Activated CD4-positive, alpha-beta T cell treated with anti-CD3 and anti-CD28 coated beads, Interleukin-2, amount 50 U/mL, for 16 hours (primary cell): Measurements from ENCODE around the gene YWHAE.
A peak's percentile ranks its signal among the peaks of the same experiment; 100 is the strongest.
"Not testable (repeated sequence)": the region's sequence is repeated elsewhere in the genome, so short reads cannot be mapped to it uniquely, and the experiment has no call there.

Source experiments
- DNase-seq: peaks from one replicate; pipeline ENCODE4 v3.0.0-alpha.2; 2020

The YWHAE gene

GRCh38 chr17:1412185-1413110, 12.4 kb upstream of the YWHAE start:
- no peak for DNase-seq

GRCh38 chr17:1402262-1402586, 2.2 kb upstream of the YWHAE start:
- no peak for DNase-seq

- DNase-seq, result peak; percentile 49
These were observed 917 bp downstream of the YWHAE start for GRCh38 chr17:1398931-1399678.

GRCh38 chr17:1398028-1398427, 2.0 kb downstream of the YWHAE start:
- DNase-seq, result no peak

- DNase-seq, result not testable (repeated sequence)
These were observed 4.0 kb downstream of the YWHAE start for GRCh38 chr17:1395876-1396665.

GRCh38 chr17:1391577-1391976, 8.4 kb downstream of the YWHAE start:
- DNase-seq, result no peak

- DNase-seq, result no peak
These were observed 9.3 kb downstream of the YWHAE start for GRCh38 chr17:1390432-1391367.

GRCh38 chr17:1387490-1388227, 12.4 kb downstream of the YWHAE start:
- not testable (repeated sequence) for DNase-seq

GRCh38 chr17:1386675-1387190, 13.3 kb downstream of the YWHAE start:
- DNase-seq, result not testable (repeated sequence)

GRCh38 chr17:1386265-1386664, 13.8 kb downstream of the YWHAE start:
- DNase-seq, result no peak

GRCh38 chr17:1385861-1386260, 14.2 kb downstream of the YWHAE start:
- no peak for DNase-seq

- DNase-seq, result no peak
These were observed 15.1 kb downstream of the YWHAE start for GRCh38 chr17:1384905-1385435.

- peak; percentile 41 for DNase-seq
These were observed 20.1 kb downstream of the YWHAE start for GRCh38 chr17:1379930-1380313.

- no peak for DNase-seq
These were observed 20.7 kb downstream of the YWHAE start for GRCh38 chr17:1379208-1379929.

GRCh38 chr17:1378476-1378860, 21.6 kb downstream of the YWHAE start:
- DNase-seq, result not testable (repeated sequence)

GRCh38 chr17:1377334-1377733, 22.7 kb downstream of the YWHAE start:
- no peak for DNase-seq

GRCh38 chr17:1376061-1376460, 24.0 kb downstream of the YWHAE start:
- no peak for DNase-seq

- no peak for DNase-seq
These were observed 24.4 kb downstream of the YWHAE start for GRCh38 chr17:1375615-1376014.

GRCh38 chr17:1374431-1375177, 25.4 kb downstream of the YWHAE start:
- peak; percentile 23 for DNase-seq
